ENCODE measurements around the gene DHX8.

DNA sequence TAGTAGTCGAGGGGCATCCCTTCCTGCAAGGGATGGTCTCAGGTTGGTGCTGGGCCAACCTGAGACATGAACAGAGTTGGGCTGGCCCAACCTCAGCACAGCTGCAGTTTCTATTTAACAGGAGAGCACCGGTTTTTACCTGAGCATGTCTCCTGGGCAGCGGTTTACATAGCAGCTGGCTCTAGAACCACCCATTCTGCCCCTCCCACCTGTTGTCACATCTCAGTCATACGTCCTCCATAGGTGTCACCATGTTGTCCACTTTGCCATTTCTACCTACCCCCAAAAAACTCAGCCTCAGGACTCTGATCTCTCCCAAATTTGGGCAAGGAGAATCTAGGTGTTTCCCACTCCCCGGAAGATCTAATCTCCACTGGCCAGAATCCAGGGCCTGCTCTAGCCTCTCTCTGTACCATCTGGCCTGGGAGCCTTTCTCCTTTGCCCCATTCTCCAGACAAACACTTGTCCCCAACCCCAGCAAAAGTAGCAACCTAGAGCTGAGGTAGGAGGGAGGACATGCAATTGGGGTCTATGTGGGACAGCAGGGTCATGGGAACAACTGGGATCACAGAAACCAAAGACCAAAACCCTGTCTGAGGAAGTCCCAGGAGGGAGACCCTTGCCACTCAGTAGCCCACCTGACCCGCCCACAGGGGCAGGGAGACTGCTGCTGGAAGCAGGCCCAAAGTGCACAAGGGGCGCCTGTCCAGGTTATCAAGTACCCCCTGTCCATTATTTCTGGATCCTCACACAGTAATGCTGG is 43.3 kb downstream of the DHX8 start:
- TF ChIP-seq CTCF (IDR thresholded peaks at IDR 0.05; ENCODE audit: insufficient read depth, low read length, poor library complexity, severe bottlenecking) = no peak
- no peak for TF ChIP-seq EZH2phosphoT487 (conservative IDR thresholded peaks at IDR 0.05; ENCODE audit: low read length)
